Prostate gland (tissue), 2 donors: ENCODE results near the gene ERI3. TPM values are rescaled to one million over a fixed set of nuclear protein-coding genes. Genes with fewer than 3 reads are reported as not detected.

Experiments used
- DNase-seq: peaks from one replicate; pipeline ENCODE4 v3.0.0-alpha.2; 2019; ENCODE audit warnings: low spot score
- H3K27ac ChIP-seq, 2 donors: fragments of 200-600 bp; sonication (generic); 2 replicates each; pipeline ENCODE4 v1.5.1; 2017 to 2019
- H3K27me3 ChIP-seq: fragments of 200-600 bp; sonication (generic); replicated peaks from 2 replicates; pipeline ENCODE4 v1.5.1; 2019; ENCODE audit not compliant: insufficient read depth
- H3K36me3 ChIP-seq, 2 donors: fragments of 200-600 bp; sonication (generic); 1 replicate in 1 of 2; 2 replicates in 1 of 2; pipeline versions ENCODE4 v1.5.1 to v1.8.1; 2017 to 2019
- H3K4me1 ChIP-seq: fragments of 200-600 bp; sonication (generic); replicated peaks from 2 replicates; pipeline ENCODE4 v1.5.1; 2019
- H3K4me3 ChIP-seq, 2 donors: fragments of 200-600 bp; sonication (generic); 2 replicates each; pipeline ENCODE4 v1.5.1; 2017 to 2019
- H3K9me3 ChIP-seq: fragments of 200-600 bp; sonication (generic); 2 replicates; pipeline ENCODE4 v1.5.1; 2017
- CTCF ChIP-seq, 4 experiments: fragments of 200-600 bp in 2 of 4; fragments of 450-650 bp in 2 of 4; sonication (generic) in 2 of 4; IDR thresholded peaks; 1 replicate in 3 of 4; 2 replicates in 1 of 4; pipeline ENCODE4 v1.5.1; 2016 to 2019; ENCODE audit warnings: antibody characterized with exemption in 4 of 4, mild to moderate bottlenecking in 2 of 4, moderate library complexity in 2 of 4
- POLR2A ChIP-seq: fragments of 450-650 bp; IDR thresholded peaks from one replicate; pipeline ENCODE4 v1.6.1; 2016; ENCODE audit warnings: antibody characterized with exemption, mild to moderate bottlenecking
- POLR2AphosphoS5 ChIP-seq: sonication (generic); formaldehyde crosslinking; IDR thresholded peaks from one replicate; pipeline ENCODE4 v1.6.1; 2017; ENCODE audit warnings: antibody characterized with exemption
- WGBS: methylation state at CpG from one replicate; pipeline ENCODE4 v1.1.5; 2018; 5-methylcytosine and 5-hydroxymethylcytosine counted together
- intact Hi-C: fragments of 100-400 bp; cut with DNase I; formaldehyde crosslinking; loops from one replicate; pipeline ENCODE4 v1.14.2; 2022
- total RNA-seq, 2 donors: library from RNA; depleted of rRNA; stranded (reverse); fragments of >200 nt; gene quantifications; one replicate each; pipeline ENCODE4 v1.1.0, GENCODE V29; 2016

The ERI3 gene
- total RNA-seq, 2 donors from 2014 or later = 84.0 to 114 TPM

GRCh38 chr1:44217809-44218410, 137.1 kb downstream of the ERI3 start:
- Histone ChIP-seq H3K36me3 (peaks cover 4 to 13% of the 10 kb centered on the region in 2 donors), H3K9me3 (no peaks in the 10 kb centered on the region), H3K4me1 (peaks cover 8% of the 10 kb centered on the region), H3K27ac (no peak overlapping the region), H3K4me3 (no peak overlapping the region), H3K27me3 (no peaks in the 10 kb centered on the region)
- no peak for TF ChIP-seq POLR2A
- TF ChIP-seq CTCF (IDR thresholded peaks at IDR 0.05) = peak; percentile 59 to 84 (median 78)
- TF ChIP-seq POLR2AphosphoS5 = peak; percentile 42
- DNase-seq = peak; percentile 62
- WGBS = 66% methylated on average over 4 of the region's 4 CpGs
- intact Hi-C loops = loop anchor here (2.0 to 10.0 kb wide), 4 partner anchors 77 to 434 kb away; partner anchors contain the start of gene ERI3

- intact Hi-C loops = loop anchor here (2.0 to 10.0 kb wide), 3 partner anchors 81 to 381 kb away; partner anchors contain the start of gene ERI3
- Histone ChIP-seq H3K36me3 (peaks cover 0 to 4% of the 10 kb centered on the region in 2 donors), H3K4me1 (peaks cover 8% of the 10 kb centered on the region), H3K4me3 (peak within 1 kb of the TSS; percentile 62 to 73), H3K27me3 (no peaks in the 10 kb centered on the region), H3K9me3 (no peaks in the 10 kb centered on the region), H3K27ac (peak within 1 kb of the TSS; percentile 67 to 76)
- peak; percentile 73 for DNase-seq
- TF ChIP-seq CTCF (IDR thresholded peaks at IDR 0.05) (peak in 2 of 4 experiments; percentile 40 to 47), POLR2A (peak; percentile 32), POLR2AphosphoS5 (peak; percentile 95)
- 1% methylated on average over 44 of the region's 44 CpGs for WGBS
These were observed 141.6 kb downstream of the ERI3 start, which contains the start of gene DMAP1 for GRCh38 chr1:44213222-44214112. DMAP1 (plus strand) TSS chr1:44213471; CDS start chr1:44213754, 283 bp downstream.

DNA sequence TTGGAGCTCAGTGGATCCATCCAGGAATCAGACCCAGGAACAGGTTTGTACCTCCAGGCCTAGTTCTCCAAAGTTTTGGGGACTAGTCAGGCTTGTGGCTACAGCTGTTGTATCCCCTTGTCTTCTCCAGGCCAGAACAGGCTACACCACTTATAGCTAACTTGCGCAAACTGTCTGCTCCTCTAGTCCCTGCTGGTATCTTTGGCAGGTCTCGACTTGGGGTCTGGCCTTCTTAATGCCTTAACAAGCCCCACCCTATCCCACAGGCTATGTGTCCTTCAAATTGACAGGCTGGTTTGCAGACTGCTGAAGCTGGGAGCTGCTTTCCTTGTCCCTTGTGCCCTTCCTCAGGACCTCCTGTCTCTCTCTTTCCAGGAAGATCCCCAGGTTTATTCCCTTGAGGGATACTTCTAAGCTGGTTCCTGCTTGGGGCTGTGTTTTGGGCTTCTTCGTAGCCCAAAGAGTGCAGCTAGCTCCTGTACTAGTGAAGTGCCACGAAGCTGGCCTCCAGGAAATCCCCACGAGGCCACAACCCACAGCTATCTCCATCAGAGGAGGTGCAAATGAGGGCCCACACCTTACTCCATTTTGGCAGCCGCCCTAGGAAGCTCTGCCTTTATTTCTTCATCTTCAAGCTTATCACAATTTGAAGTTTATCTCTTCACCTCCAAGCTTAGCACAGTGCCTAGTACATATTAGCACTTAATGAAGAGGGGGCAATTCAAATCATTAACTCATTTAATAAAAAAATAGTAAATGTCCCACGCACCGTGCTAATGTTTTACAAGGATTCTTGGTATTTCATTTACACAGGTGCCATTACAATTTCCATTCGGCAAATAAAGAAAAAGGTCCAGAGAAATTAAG, 142.5 kb downstream of the ERI3 start:
- 36% methylated on average over 9 of the region's 9 CpGs for WGBS
- no peak for DNase-seq
- H3K27ac ChIP-seq = peak overlapping the region; percentile 67 to 76
- intact Hi-C loops = loop anchor here (2.0 to 10.0 kb wide), 3 partner anchors 82 to 382 kb away; partner anchors contain the start of gene ERI3
- H3K27me3 ChIP-seq = no peaks in the 10 kb centered on the region
- TF ChIP-seq POLR2A (no peak), POLR2AphosphoS5 (no peak), CTCF (IDR thresholded peaks at IDR 0.05) (no peak)
- peak overlapping the region; percentile 62 to 73 for H3K4me3 ChIP-seq
- no peaks in the 10 kb centered on the region for H3K36me3 ChIP-seq
- H3K4me1 ChIP-seq = peaks cover 8% of the 10 kb centered on the region
- H3K9me3 ChIP-seq = no peaks in the 10 kb centered on the region

GRCh38 chr1:44210595-44210994, 144.5 kb downstream of the ERI3 start:
- Histone ChIP-seq H3K4me3 (no peak overlapping the region), H3K4me1 (peaks cover 8% of the 10 kb centered on the region), H3K27me3 (no peaks in the 10 kb centered on the region), H3K9me3 (no peaks in the 10 kb centered on the region), H3K36me3 (no peaks in the 10 kb centered on the region), H3K27ac (no peak overlapping the region)
- WGBS = 98% methylated on average over 1 of the region's 1 CpG
- TF ChIP-seq POLR2A (no peak), CTCF (IDR thresholded peaks at IDR 0.05) (no peak)
- DNase-seq = no peak
- intact Hi-C loops = loop anchor here (10.0 kb wide), 2 partner anchors 84 to 144 kb away; partner anchors contain the start of gene ERI3
